Measurements from ENCODE around the gene CD163L1. TPM values are rescaled to one million over a fixed set of nuclear protein-coding genes. Genes with fewer than 3 reads are reported as not detected.

CD163L1 gene
- total RNA-seq, 1 experiment from 2014 or later: 27.0 TPM

DNA sequence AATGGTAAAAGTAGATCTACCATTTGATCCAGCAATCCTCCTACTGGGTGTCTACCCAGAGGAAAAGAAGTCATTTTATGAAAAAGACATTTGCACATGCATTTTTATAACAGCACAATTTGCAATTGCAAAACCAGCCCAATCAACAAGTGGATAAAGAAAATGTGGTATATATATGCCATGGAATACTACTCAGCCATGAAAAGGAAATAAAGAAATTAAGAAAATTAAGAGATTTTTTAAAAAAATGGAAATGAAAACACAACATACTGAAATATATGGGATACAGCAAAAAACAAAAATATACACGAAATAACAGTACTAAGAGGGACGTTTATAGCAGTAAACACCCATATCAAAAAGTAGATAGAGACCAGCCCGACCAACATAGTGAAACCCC is 81.2 kb downstream of the CD163L1 start:
- H3K4me2 ChIP-seq (ENCODE audit: low read length): no peak overlapping the region
- ChIA-PET POLR2A (no interaction called here), CTCF (interaction anchor here (1.0 kb wide), 1 partner anchor 14 kb away, joined by 3 read pairs; no protein-coding TSS in a partner anchor), RAD21 (ENCODE audit: low non-redundant PET in 1 of 2, low total read pairs in 2 of 2, uncharacterized antibody in 2 of 2, unreplicated experiment in 2 of 2) (no interaction called here)
- no peaks in the 10 kb centered on the region for H3K36me3 ChIP-seq (ENCODE audit: control insufficient read depth in 1 of 2, insufficient read depth in 2 of 2, low read length in 2 of 2)
- no peaks in the 10 kb centered on the region for H3K27me3 ChIP-seq (ENCODE audit: insufficient read depth, low read length)
- no peak overlapping the region for H2AFZ ChIP-seq (ENCODE audit: low read depth, low read length, poor library complexity, severe bottlenecking)
- no peaks in the 10 kb centered on the region for H4K20me1 ChIP-seq (ENCODE audit: insufficient read depth)
- no peak overlapping the region for H3K4me3 ChIP-seq (replicated peaks in 1 of 2; ENCODE audit: low read depth in 1 of 2, low read length in 2 of 2)
- no peak overlapping the region for H3K9ac ChIP-seq (ENCODE audit: low read length)
- no peaks in the 10 kb centered on the region for H3K9me2 ChIP-seq (ENCODE audit: insufficient read depth)
- no peak overlapping the region for H3K27ac ChIP-seq (ENCODE audit: low read depth, low read length)
- TF ChIP-seq MAX (IDR thresholded peaks at IDR 0.05) (no peak), ZBTB33 (IDR thresholded peaks at IDR 0.05; ENCODE audit: extremely low read depth, insufficient replicate concordance, low read length) (no peak), CEBPB (IDR thresholded peaks at IDR 0.05; ENCODE audit: low read depth) (no peak), SRF (IDR thresholded peaks at IDR 0.05; ENCODE audit: low read depth) (no peak), ZNF274 (IDR thresholded peaks at IDR 0.05; ENCODE audit: low read depth, low read length) (no peak), RAD21 (IDR thresholded peaks at IDR 0.05; ENCODE audit: low read depth) (no peak), EZH2phosphoT487 (IDR thresholded peaks at IDR 0.05; ENCODE audit: borderline replicate concordance) (no peak), POLR2AphosphoS5 (IDR thresholded peaks at IDR 0.05; ENCODE audit: low read depth, low read length) (no peak)
- BruUV-seq (replicated peaks): no TSS peak
- DNase-seq (ENCODE audit: low read depth, low spot score): no peak
- H3K4me1 ChIP-seq (ENCODE audit: control insufficient read depth in 1 of 2, insufficient read depth in 2 of 2, low read length in 2 of 2): no peaks in the 10 kb centered on the region
- intact Hi-C loops (cut with micrococcal nuclease): no loop called here
- no peak for ATAC-seq
- H3K9me3 ChIP-seq (ENCODE audit: control insufficient read depth in 1 of 2, insufficient read depth in 1 of 2, low read depth in 1 of 2, low read length in 2 of 2): no peaks in the 10 kb centered on the region
- peaks cover 3% of the 10 kb centered on the region; the same call in 1 of the 2 replicates for H3K79me2 ChIP-seq (ENCODE audit: insufficient read depth, low read length)

GRCh38 chr12:7361265-7361664 is 82.7 kb downstream of the CD163L1 start:
- Histone ChIP-seq H2AFZ (ENCODE audit: low read depth, low read length, poor library complexity, severe bottlenecking) (no peak overlapping the region), H3K27me3 (ENCODE audit: insufficient read depth, low read length) (no peaks in the 10 kb centered on the region), H4K20me1 (ENCODE audit: insufficient read depth) (no peaks in the 10 kb centered on the region), H3K27ac (ENCODE audit: low read depth, low read length) (no peak overlapping the region), H3K9ac (ENCODE audit: low read length) (no peak overlapping the region), H3K4me2 (ENCODE audit: low read length) (no peak overlapping the region), H3K9me2 (ENCODE audit: insufficient read depth) (no peaks in the 10 kb centered on the region), H3K4me1 (ENCODE audit: control insufficient read depth in 1 of 2, insufficient read depth in 2 of 2, low read length in 2 of 2) (no peaks in the 10 kb centered on the region), H3K9me3 (ENCODE audit: control insufficient read depth in 1 of 2, insufficient read depth in 1 of 2, low read depth in 1 of 2, low read length in 2 of 2) (no peaks in the 10 kb centered on the region), H3K36me3 (ENCODE audit: control insufficient read depth in 1 of 2, insufficient read depth in 2 of 2, low read length in 2 of 2) (no peaks in the 10 kb centered on the region), H3K4me3 (replicated peaks in 1 of 2; ENCODE audit: low read depth in 1 of 2, low read length in 2 of 2) (no peak overlapping the region), H3K79me2 (ENCODE audit: insufficient read depth, low read length) (peaks cover 3% of the 10 kb centered on the region; the same call in 1 of the 2 replicates)
- POLR2A ChIA-PET: no interaction called here
- DNase-seq (ENCODE audit: low read depth, low spot score): no peak
- CTCF ChIA-PET: no interaction called here
- BruUV-seq (replicated peaks): no TSS peak
- RAD21 ChIA-PET (ENCODE audit: low non-redundant PET in 1 of 2, low total read pairs in 2 of 2, uncharacterized antibody in 2 of 2, unreplicated experiment in 2 of 2): no interaction called here
- no peak for ATAC-seq
- intact Hi-C loops (cut with micrococcal nuclease): no loop called here
- no peak for TF ChIP-seq SP1 (IDR thresholded peaks at IDR 0.05; ENCODE audit: low read depth)
- no peak for TF ChIP-seq CBX3 (IDR thresholded peaks at IDR 0.05; ENCODE audit: low read depth)
- TF ChIP-seq JUND (IDR thresholded peaks at IDR 0.05): no peak
- TF ChIP-seq MAX (IDR thresholded peaks at IDR 0.05): no peak
- no peak for TF ChIP-seq EZH2 (IDR thresholded peaks at IDR 0.05)
- no peak for TF ChIP-seq POLR2AphosphoS5 (IDR thresholded peaks at IDR 0.05; ENCODE audit: low read depth, low read length)
- TF ChIP-seq, protein P1, sequence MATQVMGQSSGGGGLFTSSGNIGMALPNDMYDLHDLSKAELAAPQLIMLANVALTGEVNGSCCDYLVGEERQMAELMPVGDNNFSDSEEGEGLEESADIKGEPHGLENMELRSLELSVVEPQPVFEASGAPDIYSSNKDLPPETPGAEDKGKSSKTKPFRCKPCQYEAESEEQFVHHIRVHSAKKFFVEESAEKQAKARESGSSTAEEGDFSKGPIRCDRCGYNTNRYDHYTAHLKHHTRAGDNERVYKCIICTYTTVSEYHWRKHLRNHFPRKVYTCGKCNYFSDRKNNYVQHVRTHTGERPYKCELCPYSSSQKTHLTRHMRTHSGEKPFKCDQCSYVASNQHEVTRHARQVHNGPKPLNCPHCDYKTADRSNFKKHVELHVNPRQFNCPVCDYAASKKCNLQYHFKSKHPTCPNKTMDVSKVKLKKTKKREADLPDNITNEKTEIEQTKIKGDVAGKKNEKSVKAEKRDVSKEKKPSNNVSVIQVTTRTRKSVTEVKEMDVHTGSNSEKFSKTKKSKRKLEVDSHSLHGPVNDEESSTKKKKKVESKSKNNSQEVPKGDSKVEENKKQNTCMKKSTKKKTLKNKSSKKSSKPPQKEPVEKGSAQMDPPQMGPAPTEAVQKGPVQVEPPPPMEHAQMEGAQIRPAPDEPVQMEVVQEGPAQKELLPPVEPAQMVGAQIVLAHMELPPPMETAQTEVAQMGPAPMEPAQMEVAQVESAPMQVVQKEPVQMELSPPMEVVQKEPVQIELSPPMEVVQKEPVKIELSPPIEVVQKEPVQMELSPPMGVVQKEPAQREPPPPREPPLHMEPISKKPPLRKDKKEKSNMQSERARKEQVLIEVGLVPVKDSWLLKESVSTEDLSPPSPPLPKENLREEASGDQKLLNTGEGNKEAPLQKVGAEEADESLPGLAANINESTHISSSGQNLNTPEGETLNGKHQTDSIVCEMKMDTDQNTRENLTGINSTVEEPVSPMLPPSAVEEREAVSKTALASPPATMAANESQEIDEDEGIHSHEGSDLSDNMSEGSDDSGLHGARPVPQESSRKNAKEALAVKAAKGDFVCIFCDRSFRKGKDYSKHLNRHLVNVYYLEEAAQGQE (IDR thresholded peaks at IDR 0.05; ENCODE audit: low read depth): no peak
- TF ChIP-seq EZH2phosphoT487 (IDR thresholded peaks at IDR 0.05; ENCODE audit: borderline replicate concordance): no peak
- TF ChIP-seq ZFX (IDR thresholded peaks at IDR 0.05): no peak
- no peak for TF ChIP-seq EGR1 (IDR thresholded peaks at IDR 0.05; ENCODE audit: low read depth)
- TF ChIP-seq ZNF274 (IDR thresholded peaks at IDR 0.05; ENCODE audit: low read depth, low read length): no peak
- TF ChIP-seq RAD21 (IDR thresholded peaks at IDR 0.05; ENCODE audit: low read depth): no peak

Measured in HCT116 (cell line).